Endothelial cell (in vitro differentiated cells): ENCODE measurements around the gene USP5. TPM values are rescaled to one million over a fixed set of nuclear protein-coding genes. Genes with fewer than 3 reads are reported as not detected.

ENCODE experiments used
- DNase-seq: peaks from one replicate; pipeline ENCODE4 v3.0.0; 2021; ENCODE audit warnings: low spot score
- H3K27ac Mint-ChIP-seq: one replicate; pipeline ENCODE4 v1.8.0; 2021; ENCODE audit warnings: mixed read lengths, inconsistent platforms; ENCODE audit not compliant: unreplicated experiment
- H3K27me3 Mint-ChIP-seq: one replicate; pipeline ENCODE4 v1.8.0; 2021; ENCODE audit warnings: mild to moderate bottlenecking, moderate library complexity, mixed read lengths, inconsistent platforms; ENCODE audit not compliant: unreplicated experiment
- H3K36me3 Mint-ChIP-seq: one replicate; pipeline ENCODE4 v1.8.0; 2021; ENCODE audit warnings: mild to moderate bottlenecking, low read depth, mixed read lengths, inconsistent platforms; ENCODE audit not compliant: unreplicated experiment
- H3K4me1 Mint-ChIP-seq: one replicate; pipeline ENCODE4 v1.8.0; 2021; ENCODE audit warnings: mild to moderate bottlenecking, mixed read lengths, inconsistent platforms; ENCODE audit not compliant: unreplicated experiment
- H3K4me3 Mint-ChIP-seq: one replicate; pipeline ENCODE4 v1.8.0; 2021; ENCODE audit warnings: mild to moderate bottlenecking, mixed read lengths, inconsistent platforms; ENCODE audit not compliant: unreplicated experiment
- H3K9me3 Mint-ChIP-seq: one replicate; pipeline ENCODE4 v1.8.0; 2021; ENCODE audit warnings: mixed read lengths, inconsistent platforms; ENCODE audit not compliant: unreplicated experiment
- CTCF ChIP-seq: fragments of 200-600 bp; sonication (generic); IDR thresholded peaks from one replicate; pipeline ENCODE4 v1.5.0; 2021; ENCODE audit warnings: antibody characterized with exemption; ENCODE audit not compliant: unreplicated experiment
- total RNA-seq: library from RNA; stranded (reverse); fragmentation: NEBNext Ultra II Directional; extraction: Animal tissue kit (Norgen Biotek cat#: 25700); gene quantifications from one replicate; pipeline ENCODE4 v1.2.1, GENCODE V29; 2021; ENCODE audit not compliant: unreplicated experiment

The USP5 gene
- total RNA-seq, 1 donor from 2014 or later = 119 TPM

DNA sequence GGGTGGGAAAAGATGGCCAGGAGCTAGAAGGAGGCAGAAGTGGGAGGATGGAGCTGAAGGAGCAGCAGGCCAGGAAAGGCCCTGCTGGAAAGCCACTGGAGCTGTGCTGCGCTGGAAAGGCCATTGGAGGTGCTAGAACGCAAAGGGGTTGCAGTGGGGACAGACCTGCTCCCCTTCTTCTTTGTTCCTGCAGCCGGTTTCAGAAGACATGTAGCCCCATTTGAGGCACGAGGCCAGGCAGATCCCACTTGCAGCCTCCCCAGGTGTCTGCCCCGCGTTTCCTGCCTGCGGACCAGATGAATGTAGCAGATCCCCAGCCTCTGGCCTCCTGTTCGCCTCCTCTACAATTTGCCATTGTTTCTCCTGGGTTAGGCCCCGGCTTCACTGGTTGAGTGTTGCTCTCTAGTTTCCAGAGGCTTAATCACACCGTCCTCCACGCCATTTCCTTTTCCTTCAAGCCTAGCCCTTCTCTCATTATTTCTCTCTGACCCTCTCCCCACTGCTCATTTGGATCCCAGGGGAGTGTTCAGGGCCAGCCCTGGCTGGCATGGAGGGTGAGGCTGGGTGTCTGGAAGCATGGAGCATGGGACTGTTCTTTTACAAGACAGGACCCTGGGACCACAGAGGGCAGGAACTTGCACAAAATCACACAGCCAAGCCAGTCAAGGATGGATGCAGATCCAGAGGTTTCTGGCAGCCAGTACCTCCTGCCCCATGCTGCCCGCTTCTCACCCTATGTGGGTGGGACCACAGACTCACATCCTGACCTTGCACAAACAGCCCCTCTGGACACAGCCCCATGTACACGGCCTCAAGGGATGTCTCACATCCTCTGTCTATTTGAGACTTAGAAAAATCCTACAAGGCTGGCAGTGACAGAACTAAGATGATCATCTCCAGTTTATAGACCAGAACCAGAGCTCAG is 32.6 kb upstream of the USP5 start:
- Mint-ChIP-seq H3K27me3 (peaks cover 26% of the 10 kb centered on the region), H3K4me1 (peaks cover 58% of the 10 kb centered on the region), H3K9me3 (no peaks in the 10 kb centered on the region), H3K4me3 (peak overlapping the region; percentile 15), H3K36me3 (peaks cover 18% of the 10 kb centered on the region), H3K27ac (peak overlapping the region; percentile 70)
- DNase-seq = no peak
- no peak for TF ChIP-seq CTCF

DNA sequence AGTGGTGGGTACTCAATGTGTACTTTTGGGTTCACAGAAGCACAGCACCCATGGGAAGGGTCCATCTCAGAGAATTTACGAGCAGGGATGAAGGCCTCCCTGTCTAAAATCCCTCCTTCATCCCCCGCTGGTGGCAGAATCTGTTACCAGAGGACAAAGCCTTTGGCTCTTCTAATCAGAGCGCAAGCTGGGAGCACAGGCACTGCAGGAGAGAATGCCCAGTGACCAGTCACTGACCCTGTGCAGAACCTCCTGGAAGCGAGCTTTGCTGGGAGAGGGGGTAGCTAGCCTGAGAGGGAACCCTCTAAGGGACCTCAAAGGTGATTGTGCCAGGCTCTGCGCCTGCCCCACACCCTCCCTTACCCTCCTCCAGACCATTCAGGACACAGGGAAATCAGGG is 31.8 kb upstream of the USP5 start:
- Mint-ChIP-seq H3K4me1 (peaks cover 64% of the 10 kb centered on the region), H3K36me3 (peaks cover 24% of the 10 kb centered on the region), H3K9me3 (no peaks in the 10 kb centered on the region), H3K27ac (no peak overlapping the region), H3K27me3 (peaks cover 30% of the 10 kb centered on the region), H3K4me3 (no peak overlapping the region)
- no peak for DNase-seq
- TF ChIP-seq CTCF = no peak

DNA sequence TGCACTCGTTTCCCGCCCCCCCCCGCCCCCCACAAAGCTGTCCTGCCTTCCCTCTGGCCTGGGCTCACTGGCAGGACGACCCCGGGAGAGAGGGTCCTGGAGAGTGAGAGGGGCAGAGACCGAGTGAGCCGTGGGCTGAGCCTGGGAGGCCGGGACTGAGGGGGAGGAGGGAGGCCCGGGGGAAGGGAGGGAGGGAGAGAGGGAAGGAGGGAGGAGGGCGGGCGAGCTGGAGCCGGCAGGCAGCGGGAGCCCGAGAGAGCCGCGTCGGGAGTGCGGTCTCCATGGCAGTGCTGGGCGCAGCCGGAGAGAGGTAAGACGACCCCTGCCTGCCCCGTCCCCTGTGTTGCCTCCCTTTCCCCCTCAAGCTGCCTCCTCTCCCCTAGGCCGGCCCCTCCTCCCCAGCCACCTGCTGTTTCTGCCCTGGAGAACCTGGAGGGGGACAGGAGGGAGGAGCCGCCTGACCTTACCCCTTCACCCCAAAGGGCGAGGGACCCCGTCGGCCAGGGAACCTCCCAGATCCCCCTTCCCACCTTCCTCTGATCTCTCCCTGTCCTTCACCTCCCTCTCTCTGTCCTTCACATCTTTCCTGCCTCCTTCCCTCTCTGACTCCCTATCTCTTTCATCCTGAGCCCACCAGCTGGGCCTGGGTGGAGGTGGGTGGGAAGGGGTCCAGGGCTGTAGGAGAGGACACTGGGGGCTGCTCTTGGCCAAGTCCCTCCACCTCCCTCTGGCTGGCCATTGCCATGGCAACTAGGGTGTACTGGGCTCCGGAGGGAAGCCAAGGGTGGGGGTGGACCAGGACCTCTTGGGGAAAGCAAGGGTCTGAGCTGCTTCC is 30.1 kb upstream of the USP5 start, which contains the start of gene GPR162:
Gene GPR162 (plus strand): TSS at position 231 of the 835 bp plus-strand sequence. CDS start 2,078 bp downstream, outside the sequence.
- Mint-ChIP-seq H3K27ac (peak within 1 kb of the TSS; percentile 81), H3K9me3 (no peaks in the 10 kb centered on the region), H3K27me3 (peaks cover 27% of the 10 kb centered on the region), H3K4me1 (peaks cover 57% of the 10 kb centered on the region), H3K4me3 (peak within 1 kb of the TSS; percentile 92), H3K36me3 (peaks cover 20% of the 10 kb centered on the region)
- peak; percentile 45 for DNase-seq
- no peak for TF ChIP-seq CTCF

DNA sequence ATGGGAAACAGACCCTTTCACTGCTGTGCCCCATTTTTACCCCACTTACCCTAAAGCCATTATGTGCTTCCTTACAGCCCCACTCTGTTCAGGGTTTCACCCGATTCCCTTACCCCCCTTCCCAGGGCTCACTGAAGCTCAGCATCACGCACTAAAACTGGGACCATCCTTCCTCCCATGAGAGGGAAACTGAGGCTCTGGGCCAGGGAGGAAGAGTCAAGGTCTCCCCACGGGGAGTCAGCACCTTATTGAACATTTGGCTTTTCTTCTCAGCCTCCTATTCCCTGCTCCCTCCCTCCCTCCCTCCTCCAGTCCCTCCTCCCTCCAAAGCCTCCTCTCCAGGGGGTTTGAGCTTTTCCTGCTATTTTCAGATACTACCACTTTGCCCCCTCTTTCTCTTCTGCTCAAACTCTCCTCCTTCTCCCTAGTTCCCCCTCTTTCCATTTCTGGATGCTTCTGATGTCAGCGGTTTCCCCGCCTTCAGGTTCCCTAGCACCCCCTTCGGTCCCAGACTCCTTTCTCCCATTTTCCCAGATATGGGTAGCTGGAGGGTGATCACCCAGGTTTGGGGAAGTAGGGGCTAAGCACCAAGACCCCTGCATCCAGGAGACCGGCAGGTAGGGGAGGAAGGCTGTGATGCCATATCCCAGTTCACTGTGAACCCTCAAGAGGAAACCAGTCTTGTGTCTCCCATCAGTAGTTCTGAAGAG is 29.4 kb upstream of the USP5 start:
- Mint-ChIP-seq H3K27ac (peak overlapping the region; percentile 5), H3K4me3 (peak overlapping the region; percentile 92), H3K4me1 (peaks cover 58% of the 10 kb centered on the region), H3K36me3 (peaks cover 18% of the 10 kb centered on the region), H3K27me3 (peaks cover 26% of the 10 kb centered on the region), H3K9me3 (no peaks in the 10 kb centered on the region)
- TF ChIP-seq CTCF = no peak
- DNase-seq = no peak
